ENCODE results near the gene CLMN. TPM values are rescaled to one million over a fixed set of nuclear protein-coding genes. Genes with fewer than 3 reads are reported as not detected.

Gene CLMN
- total and polyA plus RNA-seq, 9 of the 15 experiments (the other 6 are each of a cell fraction or from before 2014, with no cell fraction given) = 0.01 to 0.18 (median 0.07) TPM; not detected in 4

DNA sequence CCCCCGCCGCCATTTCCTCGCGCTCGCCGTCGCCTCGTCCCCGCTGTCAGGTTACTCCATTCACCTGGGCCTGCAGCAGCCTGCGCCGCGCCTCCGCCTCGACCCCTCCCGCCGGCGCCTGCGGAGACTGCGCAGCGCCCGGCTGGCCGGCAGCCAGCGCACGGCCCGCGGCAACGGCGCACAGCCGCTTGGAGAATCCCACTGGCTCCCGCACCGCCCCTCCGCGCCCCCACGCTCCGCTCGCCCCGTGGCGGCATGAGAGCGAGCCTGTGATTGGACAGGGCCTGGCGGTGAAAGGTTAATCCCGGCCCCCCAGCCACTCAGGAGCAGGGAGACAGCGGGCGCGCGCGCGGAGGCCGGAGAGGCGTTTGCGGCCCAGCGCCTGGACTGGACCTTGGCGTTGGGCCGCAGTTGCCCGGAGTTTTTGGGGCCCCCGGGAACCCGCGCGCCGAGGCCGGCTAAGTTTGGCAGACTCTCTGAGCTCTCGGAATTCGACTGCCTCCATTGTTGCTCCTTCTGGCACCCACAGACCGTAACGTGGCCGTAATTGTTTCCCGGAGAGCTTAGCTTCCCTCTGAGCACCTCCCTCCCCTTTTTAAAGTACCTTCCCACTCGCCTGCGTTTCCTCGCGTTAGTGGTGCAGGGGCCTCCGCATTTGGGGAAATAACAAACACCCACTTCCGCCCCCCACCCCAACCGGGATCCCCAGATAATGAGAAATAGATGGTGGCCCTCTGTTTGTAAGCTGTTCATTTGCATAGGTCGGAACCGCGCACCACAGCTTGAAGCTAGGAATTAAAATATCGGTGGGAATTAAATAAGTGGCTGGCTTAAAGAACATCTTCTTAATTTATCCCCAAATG is 162.2 kb downstream of the CLMN start, which contains the start of gene DICER1 (continued):
- TF ChIP-seq, protein P1, sequence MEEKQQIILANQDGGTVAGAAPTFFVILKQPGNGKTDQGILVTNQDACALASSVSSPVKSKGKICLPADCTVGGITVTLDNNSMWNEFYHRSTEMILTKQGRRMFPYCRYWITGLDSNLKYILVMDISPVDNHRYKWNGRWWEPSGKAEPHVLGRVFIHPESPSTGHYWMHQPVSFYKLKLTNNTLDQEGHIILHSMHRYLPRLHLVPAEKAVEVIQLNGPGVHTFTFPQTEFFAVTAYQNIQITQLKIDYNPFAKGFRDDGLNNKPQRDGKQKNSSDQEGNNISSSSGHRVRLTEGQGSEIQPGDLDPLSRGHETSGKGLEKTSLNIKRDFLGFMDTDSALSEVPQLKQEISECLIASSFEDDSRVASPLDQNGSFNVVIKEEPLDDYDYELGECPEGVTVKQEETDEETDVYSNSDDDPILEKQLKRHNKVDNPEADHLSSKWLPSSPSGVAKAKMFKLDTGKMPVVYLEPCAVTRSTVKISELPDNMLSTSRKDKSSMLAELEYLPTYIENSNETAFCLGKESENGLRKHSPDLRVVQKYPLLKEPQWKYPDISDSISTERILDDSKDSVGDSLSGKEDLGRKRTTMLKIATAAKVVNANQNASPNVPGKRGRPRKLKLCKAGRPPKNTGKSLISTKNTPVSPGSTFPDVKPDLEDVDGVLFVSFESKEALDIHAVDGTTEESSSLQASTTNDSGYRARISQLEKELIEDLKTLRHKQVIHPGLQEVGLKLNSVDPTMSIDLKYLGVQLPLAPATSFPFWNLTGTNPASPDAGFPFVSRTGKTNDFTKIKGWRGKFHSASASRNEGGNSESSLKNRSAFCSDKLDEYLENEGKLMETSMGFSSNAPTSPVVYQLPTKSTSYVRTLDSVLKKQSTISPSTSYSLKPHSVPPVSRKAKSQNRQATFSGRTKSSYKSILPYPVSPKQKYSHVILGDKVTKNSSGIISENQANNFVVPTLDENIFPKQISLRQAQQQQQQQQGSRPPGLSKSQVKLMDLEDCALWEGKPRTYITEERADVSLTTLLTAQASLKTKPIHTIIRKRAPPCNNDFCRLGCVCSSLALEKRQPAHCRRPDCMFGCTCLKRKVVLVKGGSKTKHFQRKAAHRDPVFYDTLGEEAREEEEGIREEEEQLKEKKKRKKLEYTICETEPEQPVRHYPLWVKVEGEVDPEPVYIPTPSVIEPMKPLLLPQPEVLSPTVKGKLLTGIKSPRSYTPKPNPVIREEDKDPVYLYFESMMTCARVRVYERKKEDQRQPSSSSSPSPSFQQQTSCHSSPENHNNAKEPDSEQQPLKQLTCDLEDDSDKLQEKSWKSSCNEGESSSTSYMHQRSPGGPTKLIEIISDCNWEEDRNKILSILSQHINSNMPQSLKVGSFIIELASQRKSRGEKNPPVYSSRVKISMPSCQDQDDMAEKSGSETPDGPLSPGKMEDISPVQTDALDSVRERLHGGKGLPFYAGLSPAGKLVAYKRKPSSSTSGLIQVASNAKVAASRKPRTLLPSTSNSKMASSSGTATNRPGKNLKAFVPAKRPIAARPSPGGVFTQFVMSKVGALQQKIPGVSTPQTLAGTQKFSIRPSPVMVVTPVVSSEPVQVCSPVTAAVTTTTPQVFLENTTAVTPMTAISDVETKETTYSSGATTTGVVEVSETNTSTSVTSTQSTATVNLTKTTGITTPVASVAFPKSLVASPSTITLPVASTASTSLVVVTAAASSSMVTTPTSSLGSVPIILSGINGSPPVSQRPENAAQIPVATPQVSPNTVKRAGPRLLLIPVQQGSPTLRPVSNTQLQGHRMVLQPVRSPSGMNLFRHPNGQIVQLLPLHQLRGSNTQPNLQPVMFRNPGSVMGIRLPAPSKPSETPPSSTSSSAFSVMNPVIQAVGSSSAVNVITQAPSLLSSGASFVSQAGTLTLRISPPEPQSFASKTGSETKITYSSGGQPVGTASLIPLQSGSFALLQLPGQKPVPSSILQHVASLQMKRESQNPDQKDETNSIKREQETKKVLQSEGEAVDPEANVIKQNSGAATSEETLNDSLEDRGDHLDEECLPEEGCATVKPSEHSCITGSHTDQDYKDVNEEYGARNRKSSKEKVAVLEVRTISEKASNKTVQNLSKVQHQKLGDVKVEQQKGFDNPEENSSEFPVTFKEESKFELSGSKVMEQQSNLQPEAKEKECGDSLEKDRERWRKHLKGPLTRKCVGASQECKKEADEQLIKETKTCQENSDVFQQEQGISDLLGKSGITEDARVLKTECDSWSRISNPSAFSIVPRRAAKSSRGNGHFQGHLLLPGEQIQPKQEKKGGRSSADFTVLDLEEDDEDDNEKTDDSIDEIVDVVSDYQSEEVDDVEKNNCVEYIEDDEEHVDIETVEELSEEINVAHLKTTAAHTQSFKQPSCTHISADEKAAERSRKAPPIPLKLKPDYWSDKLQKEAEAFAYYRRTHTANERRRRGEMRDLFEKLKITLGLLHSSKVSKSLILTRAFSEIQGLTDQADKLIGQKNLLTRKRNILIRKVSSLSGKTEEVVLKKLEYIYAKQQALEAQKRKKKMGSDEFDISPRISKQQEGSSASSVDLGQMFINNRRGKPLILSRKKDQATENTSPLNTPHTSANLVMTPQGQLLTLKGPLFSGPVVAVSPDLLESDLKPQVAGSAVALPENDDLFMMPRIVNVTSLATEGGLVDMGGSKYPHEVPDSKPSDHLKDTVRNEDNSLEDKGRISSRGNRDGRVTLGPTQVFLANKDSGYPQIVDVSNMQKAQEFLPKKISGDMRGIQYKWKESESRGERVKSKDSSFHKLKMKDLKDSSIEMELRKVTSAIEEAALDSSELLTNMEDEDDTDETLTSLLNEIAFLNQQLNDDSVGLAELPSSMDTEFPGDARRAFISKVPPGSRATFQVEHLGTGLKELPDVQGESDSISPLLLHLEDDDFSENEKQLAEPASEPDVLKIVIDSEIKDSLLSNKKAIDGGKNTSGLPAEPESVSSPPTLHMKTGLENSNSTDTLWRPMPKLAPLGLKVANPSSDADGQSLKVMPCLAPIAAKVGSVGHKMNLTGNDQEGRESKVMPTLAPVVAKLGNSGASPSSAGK (IDR thresholded peaks at IDR 0.05) = peak; percentile 39; the same call in 1 of the 2 replicates
- TF ChIP-seq KLF10 (CRISPR knock-in tag; IDR thresholded peaks at IDR 0.05) (no peak), TRIM28 (IDR thresholded peaks at IDR 0.05) (no peak), NR2C2 (CRISPR knock-in tag; IDR thresholded peaks at IDR 0.05) (no peak), NR2C2 (tag; IDR thresholded peaks at IDR 0.05) (peak; percentile 89), POLR2H (tag; IDR thresholded peaks at IDR 0.05; ENCODE audit: low read depth) (0 out of 2 replicates have a peak, but pooled peaks have one; percentile 55), NFYB (IDR thresholded peaks at IDR 0.05; ENCODE audit: extremely low read depth, insufficient read length) (peak; percentile 51), ELF2 (CRISPR knock-in tag; IDR thresholded peaks at IDR 0.05) (no peak), RBBP5 (IDR thresholded peaks at IDR 0.05; ENCODE audit: borderline replicate concordance, insufficient read depth, low read length, poor library complexity, severe bottlenecking) (peak; percentile 26), KLF13 (tag; IDR thresholded peaks at IDR 0.05; ENCODE audit: borderline replicate concordance, low read depth) (no peak)
- TF ChIP-seq, protein P2, sequence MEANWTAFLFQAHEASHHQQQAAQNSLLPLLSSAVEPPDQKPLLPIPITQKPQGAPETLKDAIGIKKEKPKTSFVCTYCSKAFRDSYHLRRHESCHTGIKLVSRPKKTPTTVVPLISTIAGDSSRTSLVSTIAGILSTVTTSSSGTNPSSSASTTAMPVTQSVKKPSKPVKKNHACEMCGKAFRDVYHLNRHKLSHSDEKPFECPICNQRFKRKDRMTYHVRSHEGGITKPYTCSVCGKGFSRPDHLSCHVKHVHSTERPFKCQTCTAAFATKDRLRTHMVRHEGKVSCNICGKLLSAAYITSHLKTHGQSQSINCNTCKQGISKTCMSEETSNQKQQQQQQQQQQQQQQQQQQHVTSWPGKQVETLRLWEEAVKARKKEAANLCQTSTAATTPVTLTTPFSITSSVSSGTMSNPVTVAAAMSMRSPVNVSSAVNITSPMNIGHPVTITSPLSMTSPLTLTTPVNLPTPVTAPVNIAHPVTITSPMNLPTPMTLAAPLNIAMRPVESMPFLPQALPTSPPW (CRISPR knock-in tag; IDR thresholded peaks at IDR 0.05) = peak; percentile 90
- TF ChIP-seq, protein P3, sequence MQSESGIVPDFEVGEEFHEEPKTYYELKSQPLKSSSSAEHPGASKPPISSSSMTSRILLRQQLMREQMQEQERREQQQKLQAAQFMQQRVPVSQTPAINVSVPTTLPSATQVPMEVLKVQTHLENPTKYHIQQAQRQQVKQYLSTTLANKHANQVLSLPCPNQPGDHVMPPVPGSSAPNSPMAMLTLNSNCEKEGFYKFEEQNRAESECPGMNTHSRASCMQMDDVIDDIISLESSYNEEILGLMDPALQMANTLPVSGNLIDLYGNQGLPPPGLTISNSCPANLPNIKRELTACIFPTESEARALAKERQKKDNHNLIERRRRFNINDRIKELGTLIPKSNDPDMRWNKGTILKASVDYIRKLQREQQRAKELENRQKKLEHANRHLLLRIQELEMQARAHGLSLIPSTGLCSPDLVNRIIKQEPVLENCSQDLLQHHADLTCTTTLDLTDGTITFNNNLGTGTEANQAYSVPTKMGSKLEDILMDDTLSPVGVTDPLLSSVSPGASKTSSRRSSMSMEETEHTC (IDR thresholded peaks at IDR 0.05) = no peak

Data from K562 (cell line).